HepG2 (cell line): ENCODE measurements around the gene TTC17. TPM values are rescaled to one million over a fixed set of nuclear protein-coding genes. Genes with fewer than 3 reads are reported as not detected.

Experiments
- ARID4A ChIP-seq: sonication (generic); formaldehyde crosslinking; IDR thresholded peaks from 2 replicates; pipeline ENCODE4 v1.5.0; 2020; ENCODE audit warnings: mild to moderate bottlenecking, missing genetic modification reagents, borderline replicate concordance
- BHLHE40 ChIP-seq: IDR thresholded peaks from 2 replicates; pipeline ENCODE4 v1.6.1; 2011; ENCODE audit warnings: low read length, improper control_type of control experiment
- FIP1L1 ChIP-seq: fragments of 200-400 bp; formaldehyde crosslinking; IDR thresholded peaks from 2 replicates; pipeline ENCODE4 v1.6.1; 2018; ENCODE audit warnings: low read depth, mild to moderate bottlenecking, low read length, moderate library complexity, borderline replicate concordance; ENCODE audit not compliant: insufficient read depth
- HNF1B ChIP-seq: sonication (generic); formaldehyde crosslinking; IDR thresholded peaks from 2 replicates; pipeline ENCODE4 v1.5.1; 2020; ENCODE audit warnings: mild to moderate bottlenecking, moderate library complexity, missing genetic modification reagents
- KDM5A ChIP-seq: fragments of 200-600 bp; sonication (generic); IDR thresholded peaks from 2 replicates; pipeline ENCODE4 v1.7.0; 2018; ENCODE audit warnings: antibody characterized with exemption, mild to moderate bottlenecking, low read length, borderline replicate concordance
- PLRG1 ChIP-seq: fragments of 450-650 bp; conservative IDR thresholded peaks from 2 replicates; pipeline ENCODE4 v1.6.1; 2016
- RFX1 ChIP-seq: fragments of 450-650 bp; IDR thresholded peaks from 2 replicates; pipeline ENCODE4 v1.6.1; 2017
- SALL1 ChIP-seq: sonication (generic); formaldehyde crosslinking; IDR thresholded peaks from 2 replicates; pipeline ENCODE4 v1.8.0; 2022; ENCODE audit warnings: mild to moderate bottlenecking, missing genetic modification reagents
- SOX13 ChIP-seq, 3 experiments: fragments of 450-650 bp in 1 of 3; sonication (generic) in 1 of 3; formaldehyde crosslinking in 1 of 3; IDR thresholded peaks in 2 of 3; conservative IDR thresholded peaks in 1 of 3; 2 replicates each; pipeline versions ENCODE4 v1.5.0 to v1.6.1; 2016 to 2020; ENCODE audit warnings: antibody characterized with exemption in 1 of 3, mild to moderate bottlenecking in 1 of 3, missing compliant biosample characterization in 1 of 3, missing genetic modification reagents in 1 of 3, moderate library complexity in 1 of 3
- TAF15 ChIP-seq: fragments of 200-400 bp; formaldehyde crosslinking; IDR thresholded peaks from one replicate; pipeline ENCODE4 v1.6.1; 2018; ENCODE audit warnings: mild to moderate bottlenecking, low read depth, low read length; ENCODE audit not compliant: poor library complexity, severe bottlenecking
- ZFP91 ChIP-seq: sonication (generic); formaldehyde crosslinking; IDR thresholded peaks from 2 replicates; pipeline ENCODE4 v1.9.0; 2022; ENCODE audit warnings: missing genetic modification reagents, mild to moderate bottlenecking, borderline replicate concordance
- ZNF263 ChIP-seq: sonication (generic); formaldehyde crosslinking; IDR thresholded peaks from 2 replicates; pipeline ENCODE4 v1.4.0; 2020; ENCODE audit warnings: missing genetic modification reagents
- ZNF264 ChIP-seq: sonication (generic); formaldehyde crosslinking; IDR thresholded peaks from 2 replicates; pipeline ENCODE4 v1.4.0; 2020; ENCODE audit warnings: missing genetic modification reagents
- ZSCAN29 ChIP-seq: sonication (generic); formaldehyde crosslinking; conservative IDR thresholded peaks from 2 replicates; pipeline ENCODE4 v1.4.0; 2020; ENCODE audit warnings: mild to moderate bottlenecking, missing genetic modification reagents
- polyA plus RNA-seq, 8 experiments: library from polyadenylated mRNA; depleted of rRNA in 3 of 8; stranded (reverse) in 7 of 8; unstranded in 1 of 8; fragments of >200 nt; fragmentation: Illumina TruSeq in 4 of 8; extraction: Trizol in 4 of 8; gene quantifications; 2 replicates each; pipeline versions ENCODE4 v1.2.1 to v1.2.3, GENCODE V29; 2011 to 2016; ENCODE audit warnings: low read depth in 4 of 8, missing spikeins in 1 of 8, mixed read lengths in 1 of 8; ENCODE audit not compliant: insufficient read depth in 1 of 8
- total RNA-seq, 5 experiments: library from RNA; depleted of rRNA; stranded (reverse); fragments of >200 nt; fragmentation: Illumina TruSeq; extraction: Trizol; gene quantifications; 2 replicates each; pipeline ENCODE4 v1.2.3, GENCODE V29; 2016; ENCODE audit warnings: low read depth in 1 of 5
- TF ChIP-seq, protein P1 (sequence below), 2 experiments: sonication (generic) in 1 of 2; formaldehyde crosslinking in 1 of 2; IDR thresholded peaks; 2 replicates each; pipeline versions ENCODE4 v1.4.0 to v1.6.1; 2016 to 2020; ENCODE audit warnings: borderline replicate concordance in 1 of 2, low read depth in 1 of 2, mild to moderate bottlenecking in 1 of 2, missing genetic modification reagents in 1 of 2

The TTC17 gene
- total and polyA plus RNA-seq, 2 of the 13 experiments (the other 11 are each of a cell fraction or from before 2014, with no cell fraction given): 55.9 to 99.7 TPM

GRCh38 chr11:43359422-43359818, 700 bp downstream of the TTC17 start (continued):
- TF ChIP-seq ARID4A (CRISPR knock-in tag): 0 out of 2 replicates have a peak, but pooled peaks have one; percentile 11
- 0 out of 2 replicates have a peak, but pooled peaks have one; percentile 8 for TF ChIP-seq ZSCAN29 (CRISPR knock-in tag)
- no peak for TF ChIP-seq SALL1 (CRISPR knock-in tag)
- no peak for TF ChIP-seq BHLHE40
- TF ChIP-seq TAF15: no peak
- 0 out of 2 replicates have a peak, but pooled peaks have one; percentile 15 for TF ChIP-seq ZNF263 (CRISPR knock-in tag)
- 0 out of 2 replicates have a peak, but pooled peaks have one; percentile 14 for TF ChIP-seq ZFP91
- TF ChIP-seq KDM5A: 0 out of 2 replicates have a peak, but pooled peaks have one; percentile 37
- TF ChIP-seq, protein P1, sequence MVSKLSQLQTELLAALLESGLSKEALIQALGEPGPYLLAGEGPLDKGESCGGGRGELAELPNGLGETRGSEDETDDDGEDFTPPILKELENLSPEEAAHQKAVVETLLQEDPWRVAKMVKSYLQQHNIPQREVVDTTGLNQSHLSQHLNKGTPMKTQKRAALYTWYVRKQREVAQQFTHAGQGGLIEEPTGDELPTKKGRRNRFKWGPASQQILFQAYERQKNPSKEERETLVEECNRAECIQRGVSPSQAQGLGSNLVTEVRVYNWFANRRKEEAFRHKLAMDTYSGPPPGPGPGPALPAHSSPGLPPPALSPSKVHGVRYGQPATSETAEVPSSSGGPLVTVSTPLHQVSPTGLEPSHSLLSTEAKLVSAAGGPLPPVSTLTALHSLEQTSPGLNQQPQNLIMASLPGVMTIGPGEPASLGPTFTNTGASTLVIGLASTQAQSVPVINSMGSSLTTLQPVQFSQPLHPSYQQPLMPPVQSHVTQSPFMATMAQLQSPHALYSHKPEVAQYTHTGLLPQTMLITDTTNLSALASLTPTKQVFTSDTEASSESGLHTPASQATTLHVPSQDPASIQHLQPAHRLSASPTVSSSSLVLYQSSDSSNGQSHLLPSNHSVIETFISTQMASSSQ (IDR thresholded peaks at IDR 0.05; ENCODE audit: low read depth): no peak
- TF ChIP-seq, protein P1 (CRISPR knock-in tag; IDR thresholded peaks at IDR 0.05; ENCODE audit: borderline replicate concordance): no peak
- TF ChIP-seq HNF1B (CRISPR knock-in tag): no peak
- no peak for TF ChIP-seq FIP1L1
- no peak for TF ChIP-seq SOX13 (IDR thresholded peaks at IDR 0.05)
- TF ChIP-seq SOX13 (CRISPR knock-in tag; conservative IDR thresholded peaks at IDR 0.05 in 1 of 2, IDR thresholded peaks at IDR 0.05 in 1 of 2): no peak
- TF ChIP-seq ZNF264: no peak
- no peak for TF ChIP-seq RFX1
- TF ChIP-seq PLRG1: no peak
